ENCODE results near the gene PDE1A. TPM values are rescaled to one million over a fixed set of nuclear protein-coding genes. Genes with fewer than 3 reads are reported as not detected.
A peak's percentile ranks its signal among the peaks of the same experiment; 100 is the strongest.

PDE1A gene
- total and polyA plus RNA-seq, 2 experiments from 2014 or later, result 1.0 to 4.7 TPM

- no peaks in the 10 kb centered on the region for H3K36me3 ChIP-seq (replicated peaks; ENCODE audit: insufficient read depth, low read depth)
- WGBS (ENCODE audit: low lambda C conversion rate, missing lambda C conversion rate), result 89% methylated on average over 4 of the region's 4 CpGs
- no peaks in the 10 kb centered on the region for H3K9me3 ChIP-seq (ENCODE audit: low read depth)
- H3K27ac ChIP-seq, result no peak overlapping the region
- H3K9me2 ChIP-seq (replicated peaks; ENCODE audit: insufficient read depth), result no peaks in the 10 kb centered on the region
- no peak for TF ChIP-seq EZH2phosphoT487 (IDR thresholded peaks at IDR 0.05; ENCODE audit: low read depth, severe bottlenecking, unreplicated experiment)
- TF ChIP-seq, protein P1, sequence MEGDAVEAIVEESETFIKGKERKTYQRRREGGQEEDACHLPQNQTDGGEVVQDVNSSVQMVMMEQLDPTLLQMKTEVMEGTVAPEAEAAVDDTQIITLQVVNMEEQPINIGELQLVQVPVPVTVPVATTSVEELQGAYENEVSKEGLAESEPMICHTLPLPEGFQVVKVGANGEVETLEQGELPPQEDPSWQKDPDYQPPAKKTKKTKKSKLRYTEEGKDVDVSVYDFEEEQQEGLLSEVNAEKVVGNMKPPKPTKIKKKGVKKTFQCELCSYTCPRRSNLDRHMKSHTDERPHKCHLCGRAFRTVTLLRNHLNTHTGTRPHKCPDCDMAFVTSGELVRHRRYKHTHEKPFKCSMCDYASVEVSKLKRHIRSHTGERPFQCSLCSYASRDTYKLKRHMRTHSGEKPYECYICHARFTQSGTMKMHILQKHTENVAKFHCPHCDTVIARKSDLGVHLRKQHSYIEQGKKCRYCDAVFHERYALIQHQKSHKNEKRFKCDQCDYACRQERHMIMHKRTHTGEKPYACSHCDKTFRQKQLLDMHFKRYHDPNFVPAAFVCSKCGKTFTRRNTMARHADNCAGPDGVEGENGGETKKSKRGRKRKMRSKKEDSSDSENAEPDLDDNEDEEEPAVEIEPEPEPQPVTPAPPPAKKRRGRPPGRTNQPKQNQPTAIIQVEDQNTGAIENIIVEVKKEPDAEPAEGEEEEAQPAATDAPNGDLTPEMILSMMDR (IDR thresholded peaks at IDR 0.05; ENCODE audit: poor library complexity), result no peak
- no peak for TF ChIP-seq EZH2 (IDR thresholded peaks at IDR 0.05; ENCODE audit: borderline replicate concordance)
- no peaks in the 10 kb centered on the region for H4K20me1 ChIP-seq (ENCODE audit: insufficient read depth, poor library complexity, severe bottlenecking)
- H3K27me3 ChIP-seq, result no peaks in the 10 kb centered on the region
- no peaks in the 10 kb centered on the region for H3K4me1 ChIP-seq (ENCODE audit: insufficient read depth)
- H3K4me2 ChIP-seq, result no peak overlapping the region
- no peak overlapping the region for H3K4me3 ChIP-seq
- DNase-seq (ENCODE audit: low spot score), result no peak
- no peaks in the 10 kb centered on the region for H3K79me2 ChIP-seq
- no peak overlapping the region for H2AFZ ChIP-seq
These were observed 259.0 kb downstream of the PDE1A start for GRCh38 chr2:182167882-182168281.

GRCh38 chr2:182166841-182167240 lies 260.0 kb downstream of the PDE1A start:
- no peaks in the 10 kb centered on the region for H3K79me2 ChIP-seq
- H3K4me2 ChIP-seq, result no peak overlapping the region
- WGBS (ENCODE audit: low lambda C conversion rate, missing lambda C conversion rate), result 84% methylated on average over 2 of the region's 2 CpGs
- H3K9me3 ChIP-seq (ENCODE audit: low read depth), result no peaks in the 10 kb centered on the region
- H3K27me3 ChIP-seq, result no peaks in the 10 kb centered on the region
- H2AFZ ChIP-seq, result no peak overlapping the region
- H3K9me2 ChIP-seq (replicated peaks; ENCODE audit: insufficient read depth), result no peaks in the 10 kb centered on the region
- H3K4me3 ChIP-seq, result no peak overlapping the region
- no peaks in the 10 kb centered on the region for H3K36me3 ChIP-seq (replicated peaks; ENCODE audit: insufficient read depth, low read depth)
- H3K27ac ChIP-seq, result no peak overlapping the region
- no peak for TF ChIP-seq EZH2phosphoT487 (IDR thresholded peaks at IDR 0.05; ENCODE audit: low read depth, severe bottlenecking, unreplicated experiment)
- DNase-seq (ENCODE audit: low spot score), result no peak
- H4K20me1 ChIP-seq (ENCODE audit: insufficient read depth, poor library complexity, severe bottlenecking), result no peaks in the 10 kb centered on the region
- no peaks in the 10 kb centered on the region for H3K4me1 ChIP-seq (ENCODE audit: insufficient read depth)

DNA sequence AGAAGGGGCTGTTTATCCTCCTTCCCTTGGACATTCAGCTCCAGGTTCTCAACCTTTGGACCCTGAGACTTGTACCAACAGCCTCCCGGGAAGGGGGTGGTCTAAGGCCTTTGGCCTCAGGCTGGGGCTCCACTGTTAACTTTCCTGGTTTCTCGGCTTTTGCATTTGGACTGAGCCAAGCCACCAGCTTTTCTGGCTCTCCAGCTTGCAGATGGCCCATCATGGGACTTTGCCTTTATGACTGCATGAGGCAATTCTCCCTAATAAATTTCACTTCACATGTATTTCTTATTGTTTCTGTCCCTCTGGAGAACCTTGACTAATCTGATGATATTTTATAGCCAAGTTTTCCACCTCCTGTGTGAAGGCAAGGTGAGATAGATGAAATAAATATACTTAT lies 260.4 kb downstream of the PDE1A start:
- Histone ChIP-seq H3K27me3 (no peaks in the 10 kb centered on the region), H3K27ac (peak overlapping the region; percentile 26), H3K4me1 (ENCODE audit: insufficient read depth) (no peaks in the 10 kb centered on the region), H3K36me3 (replicated peaks; ENCODE audit: insufficient read depth, low read depth) (no peaks in the 10 kb centered on the region), H3K4me2 (no peak overlapping the region), H4K20me1 (ENCODE audit: insufficient read depth, poor library complexity, severe bottlenecking) (no peaks in the 10 kb centered on the region), H3K79me2 (no peaks in the 10 kb centered on the region), H3K4me3 (no peak overlapping the region), H2AFZ (no peak overlapping the region), H3K9me3 (ENCODE audit: low read depth) (no peaks in the 10 kb centered on the region), H3K9me2 (replicated peaks; ENCODE audit: insufficient read depth) (no peaks in the 10 kb centered on the region)
- DNase-seq (ENCODE audit: low spot score), result peak; percentile 45
- TF ChIP-seq, protein P1 (IDR thresholded peaks at IDR 0.05; ENCODE audit: poor library complexity), result no peak
- TF ChIP-seq EZH2phosphoT487 (IDR thresholded peaks at IDR 0.05; ENCODE audit: low read depth, severe bottlenecking, unreplicated experiment), result no peak
- no peak for TF ChIP-seq EZH2 (IDR thresholded peaks at IDR 0.05; ENCODE audit: borderline replicate concordance)
- 64% methylated on average over 2 of the region's 2 CpGs for WGBS (ENCODE audit: low lambda C conversion rate, missing lambda C conversion rate)

GRCh38 chr2:182165202-182165601 lies 261.6 kb downstream of the PDE1A start:
- Histone ChIP-seq H3K4me3 (no peak overlapping the region), H3K27ac (peak overlapping the region; percentile 26), H3K4me2 (no peak overlapping the region), H4K20me1 (ENCODE audit: insufficient read depth, poor library complexity, severe bottlenecking) (no peaks in the 10 kb centered on the region), H3K27me3 (no peaks in the 10 kb centered on the region), H3K79me2 (no peaks in the 10 kb centered on the region), H3K4me1 (ENCODE audit: insufficient read depth) (no peaks in the 10 kb centered on the region), H3K9me3 (ENCODE audit: low read depth) (no peaks in the 10 kb centered on the region), H2AFZ (no peak overlapping the region), H3K36me3 (replicated peaks; ENCODE audit: insufficient read depth, low read depth) (no peaks in the 10 kb centered on the region), H3K9me2 (replicated peaks; ENCODE audit: insufficient read depth) (no peaks in the 10 kb centered on the region)
- WGBS (ENCODE audit: low lambda C conversion rate, missing lambda C conversion rate), result 93% methylated on average over 2 of the region's 2 CpGs
- TF ChIP-seq EZH2 (IDR thresholded peaks at IDR 0.05; ENCODE audit: borderline replicate concordance), result no peak
- no peak for TF ChIP-seq EZH2phosphoT487 (IDR thresholded peaks at IDR 0.05; ENCODE audit: low read depth, severe bottlenecking, unreplicated experiment)
- TF ChIP-seq, protein P1 (IDR thresholded peaks at IDR 0.05; ENCODE audit: poor library complexity), result no peak
- DNase-seq (ENCODE audit: low spot score), result no peak
